Trophoblast cell (in vitro differentiated cells and primary cell): ENCODE measurements around the gene PELI3.
A peak's percentile ranks its signal among the peaks of the same experiment; 100 is the strongest.
"Not testable (repeated sequence)": the region's sequence is repeated elsewhere in the genome, so short reads cannot be mapped to it uniquely, and the experiment has no call there.

ENCODE experiments used
- DNase-seq, 2 donors: peaks; one replicate each; pipeline ENCODE4 v3.0.0-alpha.2; 2016
- H2AFZ ChIP-seq: 2 replicates; pipeline ENCODE4 v1.6.1; 2013; ENCODE audit warnings: low read length, moderate library complexity, mild to moderate bottlenecking; ENCODE audit not compliant: insufficient read depth, poor library complexity
- H2AK5ac ChIP-seq: 2 replicates; pipeline ENCODE4 v1.6.1; 2013; ENCODE audit warnings: mild to moderate bottlenecking, low read length
- H2BK120ac ChIP-seq: 2 replicates; pipeline ENCODE4 v1.6.1; 2013; ENCODE audit warnings: low read length, mild to moderate bottlenecking, moderate library complexity; ENCODE audit not compliant: insufficient read depth, poor library complexity
- H2BK12ac ChIP-seq: 2 replicates; pipeline ENCODE4 v1.6.1; 2013; ENCODE audit warnings: mild to moderate bottlenecking, low read length, moderate library complexity
- H2BK5ac ChIP-seq: 2 replicates; pipeline ENCODE4 v1.6.1; 2013; ENCODE audit warnings: low read length, low read depth, moderate library complexity, mild to moderate bottlenecking; ENCODE audit not compliant: poor library complexity
- H3K14ac ChIP-seq: 2 replicates; pipeline ENCODE4 v1.6.1; 2013; ENCODE audit warnings: mild to moderate bottlenecking, low read length
- H3K18ac ChIP-seq: 2 replicates; pipeline ENCODE4 v1.6.1; 2013; ENCODE audit warnings: mild to moderate bottlenecking, low read length
- H3K23ac ChIP-seq: 2 replicates; pipeline ENCODE4 v1.6.1; 2013; ENCODE audit warnings: low read length
- H3K27ac ChIP-seq: 2 replicates; pipeline ENCODE4 v1.5.1; 2013; ENCODE audit warnings: low read depth, mild to moderate bottlenecking, inconsistent platforms, low read length, moderate library complexity
- H3K27me3 ChIP-seq: 2 replicates; pipeline ENCODE4 v1.6.1; 2013; ENCODE audit warnings: inconsistent platforms, mild to moderate bottlenecking, low read length, moderate library complexity; ENCODE audit not compliant: insufficient read depth
- H3K36me3 ChIP-seq, 2 experiments: 1 replicate in 1 of 2; 2 replicates in 1 of 2; pipeline ENCODE4 v1.6.1; 2013; ENCODE audit warnings: low read length in 2 of 2, mild to moderate bottlenecking in 2 of 2, moderate library complexity in 1 of 2; ENCODE audit not compliant: insufficient read depth in 2 of 2, control insufficient read depth in 1 of 2
- H3K4ac ChIP-seq: 2 replicates; pipeline ENCODE4 v1.6.1; 2013; ENCODE audit warnings: low read depth, mild to moderate bottlenecking, low read length, moderate library complexity
- H3K4me1 ChIP-seq, 2 experiments: 1 replicate in 1 of 2; 2 replicates in 1 of 2; pipeline ENCODE4 v1.6.1; 2013; ENCODE audit warnings: low read length in 2 of 2, mild to moderate bottlenecking in 2 of 2, moderate library complexity in 1 of 2; ENCODE audit not compliant: insufficient read depth in 2 of 2, control insufficient read depth in 1 of 2
- H3K4me2 ChIP-seq: 2 replicates; pipeline ENCODE4 v1.6.1; 2013; ENCODE audit warnings: inconsistent platforms, mild to moderate bottlenecking, low read length, moderate library complexity
- H3K4me3 ChIP-seq: 2 replicates; pipeline ENCODE4 v1.5.1; 2013; ENCODE audit warnings: mild to moderate bottlenecking, low read depth, low read length, inconsistent platforms
- H3K79me1 ChIP-seq: one replicate; pipeline ENCODE4 v1.6.1; 2013; ENCODE audit warnings: low read length
- H3K79me2 ChIP-seq: 2 replicates; pipeline ENCODE4 v1.6.1; 2013; ENCODE audit warnings: low read length, mild to moderate bottlenecking; ENCODE audit not compliant: control insufficient read depth, insufficient read depth, poor library complexity
- H3K9ac ChIP-seq: 2 replicates; pipeline ENCODE4 v1.6.1; 2013; ENCODE audit warnings: mild to moderate bottlenecking, low read length
- H3K9me3 ChIP-seq: 2 replicates; pipeline ENCODE4 v1.6.1; 2013; ENCODE audit warnings: low read depth, mild to moderate bottlenecking, control low read depth, inconsistent platforms, low read length; ENCODE audit not compliant: insufficient read depth
- H4K12ac ChIP-seq: 2 replicates; pipeline ENCODE4 v1.6.1; 2013; ENCODE audit warnings: low read depth, mild to moderate bottlenecking, low read length, moderate library complexity
- H4K8ac ChIP-seq: 2 replicates; pipeline ENCODE4 v1.6.1; 2013; ENCODE audit warnings: low read depth, mild to moderate bottlenecking, low read length, moderate library complexity
- H4K91ac ChIP-seq: one replicate; pipeline ENCODE4 v1.6.1; 2013; ENCODE audit warnings: low read depth, mild to moderate bottlenecking, low read length, moderate library complexity
- WGBS: extraction: QIAGEN DNeasy Blood & Tissue Kit; methylation state at CpG from one replicate; pipeline ENCODE4 v1.1.7; 2013; ENCODE audit warnings: missing lambda C conversion rate; ENCODE audit not compliant: insufficient read length, insufficient coverage; ENCODE audit errors: extremely low coverage; 5-methylcytosine and 5-hydroxymethylcytosine counted together

Gene PELI3

GRCh38 chr11:66432597-66432996 is 34.1 kb upstream of the PELI3 start:
- no peak overlapping the region for H2AK5ac ChIP-seq
- no peak overlapping the region for H3K4ac ChIP-seq
- H3K79me2 ChIP-seq: no peaks in the 10 kb centered on the region
- no peaks in the 10 kb centered on the region for H3K27me3 ChIP-seq
- H4K8ac ChIP-seq: no peak overlapping the region
- no peak overlapping the region for H3K27ac ChIP-seq
- no peak overlapping the region for H3K4me3 ChIP-seq
- no peak overlapping the region for H2BK12ac ChIP-seq
- H3K79me1 ChIP-seq: no peaks in the 10 kb centered on the region
- H3K9ac ChIP-seq: no peak overlapping the region
- no peak overlapping the region for H4K12ac ChIP-seq
- H3K14ac ChIP-seq: no peak overlapping the region
- no peak overlapping the region for H2AFZ ChIP-seq
- H3K4me2 ChIP-seq: no peak overlapping the region
- no peak overlapping the region for H2BK5ac ChIP-seq
- no peak overlapping the region for H4K91ac ChIP-seq
- H3K9me3 ChIP-seq: peaks cover 3% of the 10 kb centered on the region
- H2BK120ac ChIP-seq: no peak overlapping the region
- no CpG with 5 or more reads among the region's 7 CpGs for WGBS
- H3K23ac ChIP-seq: no peak overlapping the region
- H3K4me1 ChIP-seq: no peaks in the 10 kb centered on the region
- DNase-seq: no peak
- H3K36me3 ChIP-seq: peaks cover 10 to 16% of the 10 kb centered on the region in 2 experiments
- H3K18ac ChIP-seq: no peak overlapping the region

- Histone ChIP-seq H4K91ac (peak overlapping the region; percentile 49), H3K79me2 (peaks cover 4% of the 10 kb centered on the region)
- no CpG with 5 or more reads among the region's 12 CpGs for WGBS
Measured at GRCh38 chr11:66437979-66438503, 28.7 kb upstream of the PELI3 start.

DNA sequence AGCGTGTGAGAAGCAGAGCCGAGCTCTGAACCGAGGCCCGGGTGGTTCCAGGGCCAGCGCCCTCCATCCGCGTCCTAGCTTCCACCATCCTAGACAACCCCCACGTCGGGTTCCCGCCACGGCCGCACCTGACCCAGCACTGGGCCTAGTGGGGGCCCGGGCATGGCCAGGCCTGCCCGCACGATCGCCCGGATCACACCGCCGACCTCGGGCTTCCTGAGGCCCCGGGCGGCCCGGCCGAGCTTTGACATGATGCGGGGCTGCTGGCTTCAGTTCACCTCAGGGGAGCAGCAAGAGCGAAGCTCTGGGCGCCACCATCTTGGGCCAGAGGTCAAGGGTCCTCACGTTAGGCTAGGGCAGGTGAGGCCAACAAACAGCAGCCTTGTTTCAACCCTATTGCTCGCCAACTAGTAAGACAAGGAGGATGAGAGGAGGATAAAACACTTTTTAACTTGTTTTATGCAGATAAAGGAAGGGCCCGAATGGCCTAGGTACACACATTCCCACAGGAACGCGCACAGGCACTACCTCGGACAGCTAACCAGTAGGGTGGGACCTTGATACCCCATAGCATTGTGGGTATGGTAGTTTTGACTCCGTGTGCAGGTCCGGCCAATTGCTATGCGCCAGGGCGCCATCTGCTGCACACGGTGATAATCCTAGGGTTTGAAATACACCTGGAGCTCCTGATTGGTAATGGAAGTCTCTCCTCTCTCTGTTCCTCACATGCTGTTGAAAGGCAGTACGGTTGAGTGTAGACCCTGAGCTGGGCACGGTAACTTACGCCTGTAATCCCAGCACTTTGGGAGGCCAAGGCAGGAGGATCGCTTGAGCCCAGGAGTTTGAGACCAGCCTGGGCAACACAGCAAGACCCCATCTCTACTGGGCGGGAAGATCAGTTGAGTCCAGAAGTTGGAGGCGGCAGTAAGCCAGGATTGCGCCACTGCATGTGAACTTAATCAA is 27.9 kb upstream of the PELI3 start, which contains the start of gene MRPL11:
Gene MRPL11, minus strand, starts transcription at position 345 of the 963 bp plus-strand sequence. Its CDS starts 94 bp downstream, at position 251.
- WGBS: no CpG with 5 or more reads among the region's 45 CpGs
- H3K4me1 ChIP-seq: peaks cover 3 to 5% of the 10 kb centered on the region in 2 experiments
- peak within 1 kb of the TSS; percentile 58 for H3K18ac ChIP-seq
- peaks cover 4% of the 10 kb centered on the region for H3K79me2 ChIP-seq
- peak within 1 kb of the TSS; percentile 88 for H3K4me3 ChIP-seq
- peaks cover 6% of the 10 kb centered on the region for H3K79me1 ChIP-seq
- peak within 1 kb of the TSS; percentile 75 for H3K9ac ChIP-seq
- no peak within 1 kb of the TSS for H2BK12ac ChIP-seq
- peak within 1 kb of the TSS; percentile 34 for H2BK120ac ChIP-seq
- H2BK5ac ChIP-seq: peak within 1 kb of the TSS; percentile 28
- H3K36me3 ChIP-seq: peaks cover 10 to 16% of the 10 kb centered on the region in 2 experiments
- no peak within 1 kb of the TSS for H3K23ac ChIP-seq
- H3K4me2 ChIP-seq: peak within 1 kb of the TSS; percentile 90
- no peak within 1 kb of the TSS for H3K27ac ChIP-seq
- H3K27me3 ChIP-seq: no peaks in the 10 kb centered on the region
- no peak within 1 kb of the TSS for H3K4ac ChIP-seq
- H2AFZ ChIP-seq: peak within 1 kb of the TSS; percentile 68
- peak within 1 kb of the TSS; percentile 76 for H4K12ac ChIP-seq
- DNase-seq: peak; percentile 93 to 98
- H4K91ac ChIP-seq: peak within 1 kb of the TSS; percentile 59
- H3K9me3 ChIP-seq: peaks cover 9% of the 10 kb centered on the region
- H3K14ac ChIP-seq: peak within 1 kb of the TSS; percentile 35
- H4K8ac ChIP-seq: peak within 1 kb of the TSS; percentile 92
- H2AK5ac ChIP-seq: no peak within 1 kb of the TSS

More at GRCh38 chr11:66437979-66438503, 28.7 kb upstream of the PELI3 start:
- H3K27ac ChIP-seq: no peak overlapping the region
- no peak overlapping the region for H2BK12ac ChIP-seq
- peaks cover 3 to 5% of the 10 kb centered on the region in 2 experiments for H3K4me1 ChIP-seq
- H4K8ac ChIP-seq: peak overlapping the region; percentile 92
- H2AK5ac ChIP-seq: no peak overlapping the region
- peak overlapping the region; percentile 35 for H3K14ac ChIP-seq
- peaks cover 10 to 16% of the 10 kb centered on the region in 2 experiments for H3K36me3 ChIP-seq
- H3K79me1 ChIP-seq: peaks cover 6% of the 10 kb centered on the region
- no peak overlapping the region for H3K23ac ChIP-seq
- peak overlapping the region; percentile 68 for H2AFZ ChIP-seq
- H3K27me3 ChIP-seq: no peaks in the 10 kb centered on the region
- no peak overlapping the region for H2BK120ac ChIP-seq
- H3K4me3 ChIP-seq: peak overlapping the region; percentile 88
- DNase-seq: no peak
- H2BK5ac ChIP-seq: no peak overlapping the region
- H3K18ac ChIP-seq: peak overlapping the region; percentile 58
- H3K9ac ChIP-seq: peak overlapping the region; percentile 75
- peaks cover 4% of the 10 kb centered on the region for H3K9me3 ChIP-seq
- H3K4me2 ChIP-seq: peak overlapping the region; percentile 90
- H3K4ac ChIP-seq: no peak overlapping the region
- H4K12ac ChIP-seq: peak overlapping the region; percentile 76

GRCh38 chr11:66440101-66440939 is 26.4 kb upstream of the PELI3 start:
- not testable (repeated sequence) for DNase-seq

More at GRCh38 chr11:66440101-66440939, 26.4 kb upstream of the PELI3 start:
- not testable (repeated sequence) for H3K4ac ChIP-seq, H3K23ac ChIP-seq, H3K9me3 ChIP-seq, H3K18ac ChIP-seq, H3K79me2 ChIP-seq, H3K27ac ChIP-seq, H3K27me3 ChIP-seq, H2BK120ac ChIP-seq, H4K8ac ChIP-seq, H2AFZ ChIP-seq, H4K91ac ChIP-seq, H3K4me3 ChIP-seq, H3K4me1 ChIP-seq, H4K12ac ChIP-seq, H3K14ac ChIP-seq, H3K79me1 ChIP-seq, H2AK5ac ChIP-seq, H3K4me2 ChIP-seq, H3K9ac ChIP-seq, H2BK12ac ChIP-seq, H2BK5ac ChIP-seq
- H3K36me3 ChIP-seq: peaks cover 8 to 12% of the 10 kb centered on the region in 2 experiments
- no CpG with 5 or more reads among the region's 29 CpGs for WGBS
